Measurements from ENCODE around the gene KCNQ1. TPM values are rescaled to one million over a fixed set of nuclear protein-coding genes. Genes with fewer than 3 reads are reported as not detected.

The KCNQ1 gene
- total and polyA plus RNA-seq, 9 donors, result 1.4 to 17.2 (median 3.8) TPM

DNA sequence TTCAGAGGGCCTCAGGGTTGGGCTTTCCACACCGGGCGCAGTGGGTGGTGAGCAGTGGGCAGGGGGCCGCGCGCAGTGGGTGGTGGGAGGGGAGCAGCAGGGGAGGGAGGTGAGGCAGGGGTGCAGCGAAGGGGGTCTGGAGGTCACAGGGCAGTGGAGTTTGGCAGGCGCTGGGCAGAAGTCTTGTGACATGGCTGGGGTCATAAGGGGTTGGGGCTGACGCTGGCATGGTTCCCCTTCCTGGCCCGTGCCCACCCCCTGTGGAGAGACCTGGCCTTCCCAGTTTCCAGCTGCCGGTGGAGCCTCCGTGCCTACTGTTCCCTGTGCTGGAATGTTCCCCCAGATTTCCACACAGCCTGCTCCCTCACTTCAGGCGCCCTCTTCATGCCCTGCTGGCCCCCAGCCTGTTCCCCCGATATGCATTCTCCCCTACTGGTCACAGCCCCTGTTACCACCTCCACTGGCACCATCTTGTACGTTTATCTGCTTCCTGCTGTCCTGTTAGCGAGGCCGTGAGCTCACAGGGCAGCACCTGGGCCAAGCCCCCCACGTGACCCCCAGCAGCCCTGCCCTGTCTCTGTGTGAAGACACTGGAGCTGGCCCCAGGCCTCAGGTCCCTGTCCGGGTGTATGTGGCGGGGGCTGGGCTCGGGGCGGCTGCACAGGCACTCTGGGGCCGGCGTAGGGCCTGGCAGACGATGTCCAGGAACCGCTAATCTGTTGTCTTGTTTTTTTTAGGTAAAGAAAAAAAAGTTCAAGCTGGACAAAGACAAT lies 143.4 kb downstream of the KCNQ1 start:
- intact Hi-C loops (cut with DNase I), result no loop called here
- 78 to 88% (median 82%) methylated on average over 25 of the region's 25 CpGs for WGBS, 3 donors
- TF ChIP-seq, protein P1, sequence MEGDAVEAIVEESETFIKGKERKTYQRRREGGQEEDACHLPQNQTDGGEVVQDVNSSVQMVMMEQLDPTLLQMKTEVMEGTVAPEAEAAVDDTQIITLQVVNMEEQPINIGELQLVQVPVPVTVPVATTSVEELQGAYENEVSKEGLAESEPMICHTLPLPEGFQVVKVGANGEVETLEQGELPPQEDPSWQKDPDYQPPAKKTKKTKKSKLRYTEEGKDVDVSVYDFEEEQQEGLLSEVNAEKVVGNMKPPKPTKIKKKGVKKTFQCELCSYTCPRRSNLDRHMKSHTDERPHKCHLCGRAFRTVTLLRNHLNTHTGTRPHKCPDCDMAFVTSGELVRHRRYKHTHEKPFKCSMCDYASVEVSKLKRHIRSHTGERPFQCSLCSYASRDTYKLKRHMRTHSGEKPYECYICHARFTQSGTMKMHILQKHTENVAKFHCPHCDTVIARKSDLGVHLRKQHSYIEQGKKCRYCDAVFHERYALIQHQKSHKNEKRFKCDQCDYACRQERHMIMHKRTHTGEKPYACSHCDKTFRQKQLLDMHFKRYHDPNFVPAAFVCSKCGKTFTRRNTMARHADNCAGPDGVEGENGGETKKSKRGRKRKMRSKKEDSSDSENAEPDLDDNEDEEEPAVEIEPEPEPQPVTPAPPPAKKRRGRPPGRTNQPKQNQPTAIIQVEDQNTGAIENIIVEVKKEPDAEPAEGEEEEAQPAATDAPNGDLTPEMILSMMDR (IDR thresholded peaks at IDR 0.05), result no peak
- TF ChIP-seq POLR2A (IDR thresholded peaks at IDR 0.05), result no peak
- TF ChIP-seq EP300 (IDR thresholded peaks at IDR 0.05), result no peak
- Histone ChIP-seq H3K27me3 (no peaks in the 10 kb centered on the region), H3K9me3 (no peaks in the 10 kb centered on the region), H3K27ac (no peak overlapping the region), H3K4me3 (no peak overlapping the region), H3K36me3 (no peaks in the 10 kb centered on the region), H3K4me1 (ENCODE audit: insufficient read depth) (no peaks in the 10 kb centered on the region)
- DNase-seq, result peak in 4 of 5 donors; percentile 7 to 23 (median 12)

DNA sequence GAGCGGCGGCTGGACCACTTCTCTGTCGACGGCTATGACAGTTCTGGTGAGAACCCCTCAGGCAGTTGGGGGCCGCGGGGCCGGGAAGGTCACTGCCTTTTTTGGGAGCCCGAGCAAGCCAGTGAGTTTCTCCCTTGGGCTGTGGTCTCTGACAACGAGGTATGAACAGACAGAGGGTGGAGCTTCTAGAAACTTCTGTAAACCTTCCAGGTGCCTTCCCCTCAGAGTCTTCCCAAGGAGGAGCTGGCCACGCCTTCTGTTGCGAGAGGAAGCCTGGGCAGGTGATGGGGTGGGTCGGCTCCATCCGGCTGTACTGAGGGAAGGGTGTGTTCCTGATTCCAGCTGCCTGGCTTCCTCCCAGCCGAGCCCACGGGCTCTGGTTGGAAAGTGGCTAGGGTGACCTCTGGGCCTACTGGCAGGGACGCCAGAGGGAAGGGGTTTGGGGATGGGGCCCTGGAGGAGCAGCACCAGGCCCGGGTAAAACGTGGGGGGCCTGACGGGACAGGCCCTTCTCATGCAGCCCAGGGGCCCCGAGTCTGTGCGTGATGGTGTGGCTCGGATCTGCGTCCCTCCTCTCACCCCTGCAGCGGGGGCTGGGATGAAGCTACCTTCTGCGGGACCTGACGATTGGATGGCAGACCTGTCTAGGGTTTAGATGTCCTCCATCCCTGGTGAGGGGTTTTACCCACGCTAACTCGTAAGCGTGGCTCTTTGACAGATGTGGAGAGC lies 144.2 kb downstream of the KCNQ1 start:
- Histone ChIP-seq H3K4me3 (no peak overlapping the region), H3K4me1 (ENCODE audit: insufficient read depth) (no peaks in the 10 kb centered on the region), H3K27me3 (no peaks in the 10 kb centered on the region), H3K36me3 (no peaks in the 10 kb centered on the region), H3K9me3 (no peaks in the 10 kb centered on the region), H3K27ac (no peak overlapping the region)
- TF ChIP-seq, protein P1 (IDR thresholded peaks at IDR 0.05), result no peak
- no peak for TF ChIP-seq POLR2A (IDR thresholded peaks at IDR 0.05)
- no peak for TF ChIP-seq EP300 (IDR thresholded peaks at IDR 0.05)
- intact Hi-C loops (cut with DNase I), result no loop called here
- DNase-seq, result peak in 3 of 5 donors; percentile 7 to 28 (median 13)
- WGBS, 3 donors, result 83 to 88% (median 84%) methylated on average over 29 of the region's 29 CpGs

DNA sequence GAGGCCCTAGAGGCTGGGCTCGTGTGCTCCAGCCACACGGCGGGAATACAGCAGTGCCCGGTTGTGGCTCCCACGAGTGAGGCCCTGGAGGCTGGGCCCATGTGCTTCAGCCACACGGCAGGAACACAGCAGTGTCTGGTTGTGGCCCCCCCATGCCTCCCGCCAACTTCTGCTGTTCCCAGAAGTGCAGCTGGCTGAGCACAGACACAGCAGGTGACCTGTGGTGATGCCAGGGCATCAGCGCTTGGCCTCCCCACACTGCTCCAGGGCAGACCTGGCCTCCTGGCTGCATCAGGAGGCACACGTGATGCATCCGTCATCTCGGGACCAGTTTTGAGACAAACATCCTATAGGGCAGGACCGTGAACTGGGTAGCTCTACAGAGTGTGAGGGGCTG lies 144.7 kb downstream of the KCNQ1 start:
- Histone ChIP-seq H3K36me3 (no peaks in the 10 kb centered on the region), H3K27ac (no peak overlapping the region), H3K27me3 (no peaks in the 10 kb centered on the region), H3K4me1 (ENCODE audit: insufficient read depth) (no peaks in the 10 kb centered on the region), H3K9me3 (no peaks in the 10 kb centered on the region), H3K4me3 (no peak overlapping the region)
- intact Hi-C loops (cut with DNase I), result no loop called here
- WGBS, 3 donors, result 81 to 88% (median 87%) methylated on average over 12 of the region's 12 CpGs
- TF ChIP-seq EP300 (IDR thresholded peaks at IDR 0.05) (no peak), POLR2A (IDR thresholded peaks at IDR 0.05) (no peak)
- TF ChIP-seq, protein P1 (IDR thresholded peaks at IDR 0.05), result no peak
- peak in 1 of 5 donors; percentile 18 for DNase-seq

DNA sequence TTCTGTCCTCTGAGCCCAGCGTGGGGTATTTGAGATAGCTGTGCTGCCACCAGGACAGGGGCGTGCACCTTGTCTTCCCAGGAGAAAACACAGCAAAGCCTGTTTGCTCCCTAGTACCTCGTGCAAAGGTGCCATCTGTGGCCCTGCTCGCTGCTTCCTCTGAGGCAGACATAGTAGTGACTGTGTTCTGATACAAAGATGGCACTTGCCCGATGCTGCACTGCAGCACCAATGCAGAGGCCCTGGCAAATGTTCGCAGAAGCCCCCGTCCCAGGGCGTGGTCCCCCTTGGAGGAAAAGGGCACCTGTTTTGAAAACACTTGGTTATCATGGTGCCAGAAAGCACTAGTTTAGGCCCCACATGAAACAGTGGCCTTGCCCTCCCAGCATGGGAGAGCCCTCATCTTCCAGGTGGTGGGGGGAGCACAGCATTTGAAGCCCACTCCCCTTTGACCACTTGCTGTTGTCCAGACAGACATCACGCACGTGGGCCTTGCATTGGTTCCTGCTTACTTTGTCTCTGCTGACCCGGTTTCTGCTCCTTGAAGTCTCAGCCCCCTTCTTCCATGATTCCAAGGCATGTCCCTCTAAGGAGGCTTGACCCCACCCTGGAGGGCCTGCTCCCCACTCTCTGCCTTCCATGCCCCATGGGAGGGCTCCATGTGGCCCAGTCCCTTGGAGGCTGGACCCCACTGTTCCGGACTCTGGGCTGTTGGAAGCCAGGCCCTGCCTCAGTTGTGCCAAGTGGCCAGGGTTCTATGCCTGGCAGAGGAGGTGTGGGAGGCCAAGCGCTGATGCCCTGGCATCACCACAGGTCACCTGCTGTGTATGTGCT lies 145.5 kb downstream of the KCNQ1 start:
- no peak overlapping the region for H3K4me3 ChIP-seq
- no peaks in the 10 kb centered on the region for H3K9me3 ChIP-seq
- 82 to 92% (median 85%) methylated on average over 13 of the region's 13 CpGs for WGBS, 3 donors
- no peak overlapping the region for H3K27ac ChIP-seq
- no peak for DNase-seq
- no peaks in the 10 kb centered on the region for H3K4me1 ChIP-seq (ENCODE audit: insufficient read depth)
- H3K27me3 ChIP-seq, result no peaks in the 10 kb centered on the region
- TF ChIP-seq EP300 (IDR thresholded peaks at IDR 0.05), result no peak
- TF ChIP-seq, protein P1 (IDR thresholded peaks at IDR 0.05), result no peak
- TF ChIP-seq POLR2A (IDR thresholded peaks at IDR 0.05), result no peak
- H3K36me3 ChIP-seq, result no peaks in the 10 kb centered on the region
- intact Hi-C loops (cut with DNase I), result no loop called here
